Kidney glomerular epithelial cell (primary cell): ENCODE measurements around the gene KLHL21.
"Not testable (repeated sequence)": the region's sequence is repeated elsewhere in the genome, so short reads cannot be mapped to it uniquely, and the experiment has no call there.

Experiments
- DNase-seq: peaks from one replicate; lab custom pipeline; 2025; lab: John Stamatoyannopoulos, UW

Gene KLHL21

DNA sequence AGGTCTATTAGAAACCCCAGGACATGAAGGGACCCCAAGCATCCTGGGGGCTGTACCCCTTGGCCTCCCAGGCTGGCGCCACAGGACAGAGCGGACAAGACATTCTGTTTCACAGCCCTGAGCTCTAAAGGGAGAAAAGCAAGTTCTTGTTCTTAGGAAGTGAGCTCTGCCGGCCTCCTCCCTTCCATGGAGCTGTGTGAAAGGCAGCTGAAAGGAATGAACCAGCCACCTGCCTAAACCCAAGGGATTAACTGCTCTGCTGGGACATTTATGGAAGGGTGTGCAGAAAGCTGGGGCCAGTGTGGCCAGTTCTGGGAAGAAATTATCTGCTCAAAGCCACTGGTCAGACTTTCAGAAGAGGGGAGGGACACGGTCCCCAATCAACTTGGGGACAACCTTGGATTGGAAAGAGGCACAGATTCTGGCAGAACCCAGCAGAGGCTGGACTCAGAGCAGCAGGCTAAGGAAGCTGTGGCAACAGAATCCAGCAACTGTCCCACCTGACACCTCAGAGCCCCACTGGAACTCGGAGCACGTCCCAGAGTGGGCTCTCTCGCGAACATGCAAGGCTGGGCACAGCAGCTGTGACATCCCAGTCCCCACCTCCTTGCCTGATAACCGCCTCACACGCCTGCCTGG lies 2.1 kb downstream of the KLHL21 start:
- no peak for DNase-seq

DNA sequence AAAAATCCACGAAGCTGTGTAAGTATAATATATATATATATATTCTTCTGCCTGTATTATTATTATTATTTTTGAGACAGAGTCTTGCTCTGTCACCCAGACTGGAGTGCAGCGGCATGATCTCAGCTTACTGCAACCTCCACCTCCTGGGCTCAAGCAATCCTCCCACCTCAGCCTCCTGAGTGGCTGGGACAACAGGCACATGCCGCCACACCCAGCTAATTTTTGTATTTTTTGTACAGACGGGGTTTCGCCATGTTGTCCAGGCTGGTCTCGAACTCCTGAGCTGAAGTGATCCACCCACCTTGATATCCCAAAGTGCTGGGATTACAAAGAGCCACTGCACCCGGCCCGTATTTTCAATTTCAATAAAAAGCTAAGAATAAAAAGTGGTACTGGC lies 2.7 kb downstream of the KLHL21 start:
- not testable (repeated sequence) for DNase-seq

- peak; percentile 36 for DNase-seq
Observed at GRCh38 chr1:6599141-6599975, 3.3 kb downstream of the KLHL21 start.

DNA sequence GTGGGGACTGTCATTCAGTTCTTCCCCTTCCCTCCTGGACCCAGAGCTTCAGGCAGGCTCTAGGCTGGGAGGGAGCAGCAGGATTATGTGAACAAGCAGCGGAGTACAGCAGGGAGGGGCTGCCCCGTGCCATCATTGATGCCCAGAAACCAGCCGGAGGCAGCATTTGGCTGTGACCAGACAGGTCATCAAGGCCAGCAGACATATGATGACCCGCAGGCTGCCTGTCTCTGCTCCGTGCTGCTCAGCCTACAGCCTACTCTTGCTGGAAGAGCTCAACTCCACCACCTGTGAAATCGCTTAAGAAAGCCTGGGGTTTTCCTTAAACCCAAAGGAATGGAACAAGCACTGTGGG lies 4.9 kb downstream of the KLHL21 start:
- DNase-seq = no peak

GRCh38 chr1:6596886-6597776 lies 5.5 kb downstream of the KLHL21 start:
- DNase-seq = no peak

GRCh38 chr1:6596351-6596750 lies 6.3 kb downstream of the KLHL21 start:
- no peak for DNase-seq

- no peak for DNase-seq
Observed at GRCh38 chr1:6594977-6595740, 7.5 kb downstream of the KLHL21 start.

GRCh38 chr1:6593810-6594209 lies 8.9 kb downstream of the KLHL21 start:
- DNase-seq = no peak

DNA sequence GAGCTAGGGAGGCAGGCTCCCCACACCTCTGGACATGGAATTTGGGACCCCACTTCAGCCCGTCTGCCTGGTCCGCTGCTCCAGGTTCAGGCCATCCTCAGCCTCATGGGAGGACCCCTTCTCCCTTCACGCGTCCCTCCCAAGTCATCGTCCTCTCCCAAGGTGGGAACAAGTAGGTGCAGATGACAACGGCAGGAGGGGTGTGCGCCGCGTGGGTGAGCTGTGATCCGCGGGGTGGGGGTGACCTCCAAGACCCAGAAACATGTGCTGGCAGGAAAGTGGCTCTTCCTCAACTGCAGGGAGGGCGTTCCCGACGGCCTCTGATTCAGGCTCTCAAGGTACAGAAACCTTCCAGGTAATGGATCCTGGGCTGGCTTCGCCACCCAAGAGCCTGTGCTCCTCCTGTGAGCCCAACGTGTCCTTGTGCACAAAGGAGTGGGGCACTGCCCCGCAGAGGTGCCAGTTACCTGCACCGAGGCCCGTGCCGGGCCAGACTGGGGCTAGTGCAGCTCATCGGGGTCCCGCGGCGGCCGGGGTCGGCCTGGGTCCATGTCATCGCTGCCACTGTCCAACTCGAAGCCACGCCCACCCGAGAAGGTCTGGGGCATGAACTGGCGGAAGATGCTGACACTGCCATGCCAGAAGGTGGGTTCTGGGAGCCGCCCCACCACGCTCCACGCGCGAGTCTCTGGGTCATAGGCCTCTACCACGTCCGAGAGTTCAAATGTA lies 9.6 kb downstream of the KLHL21 start:
- no peak for DNase-seq

DNA sequence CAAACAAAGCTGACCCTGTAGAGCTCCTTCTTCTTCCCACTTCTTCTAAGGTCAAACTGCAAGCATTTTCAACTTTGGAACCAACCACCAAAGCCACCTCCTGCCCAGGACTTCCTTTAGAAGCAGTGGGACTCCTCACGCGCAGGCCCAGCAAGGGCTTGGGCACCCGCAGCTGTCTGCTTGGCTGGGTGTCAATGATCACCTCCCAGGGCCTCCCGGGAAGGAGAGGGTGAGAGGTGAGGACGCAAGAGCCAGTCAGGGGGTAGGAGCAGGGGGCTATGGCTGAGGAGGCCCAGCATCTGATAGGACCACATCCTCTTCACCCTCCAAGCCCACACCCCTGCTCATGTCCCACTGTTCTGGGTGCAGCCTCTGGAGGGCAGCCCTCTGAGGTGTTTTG lies 10.2 kb downstream of the KLHL21 start:
- DNase-seq = no peak

GRCh38 chr1:6591644-6592043 lies 11.0 kb downstream of the KLHL21 start:
- DNase-seq = no peak

- no peak for DNase-seq
Observed at GRCh38 chr1:6591222-6591621, 11.4 kb downstream of the KLHL21 start.

GRCh38 chr1:6590046-6590445 lies 12.6 kb downstream of the KLHL21 start:
- DNase-seq = no peak

GRCh38 chr1:6588893-6589520 lies 13.7 kb downstream of the KLHL21 start:
- DNase-seq = no peak

DNA sequence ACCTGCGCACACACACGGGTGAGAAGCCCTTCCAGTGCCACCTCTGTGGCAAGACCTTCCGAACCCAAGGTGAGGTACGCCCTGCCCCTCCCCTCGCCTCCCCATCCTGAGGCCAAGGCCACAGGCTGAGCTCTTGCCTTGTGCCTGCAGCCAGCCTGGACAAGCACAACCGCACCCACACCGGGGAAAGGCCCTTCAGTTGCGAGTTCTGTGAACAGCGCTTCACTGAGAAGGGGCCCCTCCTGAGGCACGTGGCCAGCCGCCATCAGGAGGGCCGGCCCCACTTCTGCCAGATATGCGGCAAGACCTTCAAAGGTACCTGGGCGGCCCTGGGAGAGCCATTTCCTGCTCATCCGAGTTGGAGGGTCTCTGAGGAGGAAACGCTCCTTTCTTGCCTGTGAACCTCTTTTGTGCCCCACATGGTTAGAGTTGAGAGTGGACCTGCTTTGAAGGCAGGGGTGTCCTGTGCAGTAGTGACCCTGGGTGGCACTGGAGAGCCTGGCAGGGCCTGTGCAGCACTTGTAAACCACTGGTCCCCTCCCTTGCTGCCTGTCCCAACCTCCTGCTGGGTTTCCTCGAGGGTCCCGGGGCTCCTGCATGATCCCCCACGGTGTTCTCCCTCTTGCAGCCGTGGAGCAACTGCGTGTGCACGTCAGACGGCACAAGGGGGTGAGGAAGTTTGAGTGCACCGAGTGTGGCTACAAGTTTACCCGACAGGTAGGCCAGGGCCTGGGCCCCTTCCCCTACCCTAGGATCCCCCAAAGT lies 14.4 kb downstream of the KLHL21 start:
- DNase-seq = no peak

GRCh38 chr1:6587261-6588005 lies 15.2 kb downstream of the KLHL21 start:
- no peak for DNase-seq

DNA sequence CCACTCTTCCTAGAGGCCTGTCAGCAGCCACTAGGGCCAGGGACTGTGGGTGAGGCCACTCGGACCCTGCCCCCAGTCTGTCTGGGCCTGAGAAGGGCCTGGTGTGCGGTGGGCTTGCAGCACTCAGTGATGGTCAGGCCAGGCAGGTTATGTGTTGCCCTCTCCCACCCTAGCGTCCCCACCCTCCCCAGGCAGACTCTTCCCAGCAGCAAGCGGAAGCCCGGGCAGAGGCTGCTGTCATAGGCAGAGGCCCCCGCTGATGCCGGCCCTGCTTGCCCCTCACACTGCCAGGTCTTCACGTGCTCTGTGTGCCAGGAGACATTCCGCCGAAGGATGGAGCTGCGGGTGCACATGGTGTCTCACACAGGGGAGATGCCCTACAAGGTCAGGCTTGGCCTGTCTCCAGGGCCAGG lies 16.3 kb downstream of the KLHL21 start:
- DNase-seq = no peak

- DNase-seq = no peak
Observed at GRCh38 chr1:6585841-6586240, 16.8 kb downstream of the KLHL21 start.

DNA sequence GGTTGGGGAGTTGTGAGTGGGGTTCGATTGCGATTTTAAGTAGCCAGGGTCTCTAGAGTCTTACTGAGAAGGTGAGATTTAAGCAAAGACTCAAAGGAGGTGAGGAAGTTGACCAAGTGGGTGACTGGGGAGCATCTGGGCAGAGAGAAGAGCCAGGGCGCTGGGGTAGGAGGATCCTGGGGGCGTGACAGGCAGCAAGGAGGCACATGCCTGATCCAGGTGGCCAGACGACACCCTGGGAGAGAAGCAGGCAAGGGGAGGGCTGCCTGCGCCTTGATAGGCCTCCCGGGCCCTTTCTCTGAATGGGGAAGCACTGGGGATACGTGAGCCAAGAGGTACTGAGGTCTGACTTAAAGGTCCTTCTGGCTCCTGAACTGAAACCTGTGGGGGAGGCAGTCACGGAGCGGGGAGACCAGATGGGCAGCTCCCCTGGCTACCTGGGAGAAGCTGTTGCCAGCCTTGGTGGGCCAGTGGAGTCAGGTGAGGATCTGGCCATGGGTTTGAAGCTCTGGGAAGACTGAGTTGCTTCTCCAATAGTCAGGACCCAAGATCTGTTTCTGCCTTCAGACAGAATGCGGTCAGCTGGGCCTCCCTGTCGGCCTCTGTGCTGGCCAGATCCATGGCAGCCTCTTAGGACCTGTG lies 17.5 kb downstream of the KLHL21 start:
- DNase-seq = no peak
